Activated CD4-positive, alpha-beta T cell treated with anti-CD3 and anti-CD28 coated beads, Interleukin-2, amount 10 ng/mL, durations not matched to agents 7 days and 5 days (primary cell): ENCODE measurements around the gene OXSR1. TPM values are rescaled to one million over a fixed set of nuclear protein-coding genes. Genes with fewer than 3 reads are reported as not detected.

ENCODE experiments used
- CTCF ChIA-PET: fragments of 350-600 bp; sonication (Branson Sonifier 250); formaldehyde crosslinking; loops from one replicate; lab custom pipeline; 2021; ENCODE audit warnings: antibody characterized with exemption; lab: Charles Lee
- POLR2A ChIA-PET: fragments of 350-600 bp; sonication (Branson Sonifier 250); formaldehyde crosslinking; loops from one replicate; lab custom pipeline; 2021; ENCODE audit warnings: antibody characterized with exemption; lab: Charles Lee
- DNase-seq: peaks from one replicate; pipeline ENCODE4 v3.0.0-alpha.2; 2020
- H3K27ac Mint-ChIP-seq: one replicate; pipeline ENCODE4 v1.8.0; 2021; ENCODE audit warnings: mild to moderate bottlenecking, moderate library complexity, mixed read lengths
- H3K27me3 Mint-ChIP-seq: one replicate; pipeline ENCODE4 v1.8.0; 2021; ENCODE audit warnings: mixed read lengths
- H3K36me3 Mint-ChIP-seq: one replicate; pipeline ENCODE4 v1.8.0; 2021; ENCODE audit warnings: low read depth, mixed read lengths
- H3K4me1 Mint-ChIP-seq: one replicate; pipeline ENCODE4 v1.8.0; 2021; ENCODE audit warnings: mixed read lengths
- H3K4me3 Mint-ChIP-seq: one replicate; pipeline ENCODE4 v1.8.0; 2021; ENCODE audit warnings: mild to moderate bottlenecking, moderate library complexity, mixed read lengths
- H3K9me3 Mint-ChIP-seq: one replicate; pipeline ENCODE4 v1.8.0; 2021; ENCODE audit warnings: mixed read lengths
- total RNA-seq, 2 experiments: library from RNA; stranded (reverse); gene quantifications; one replicate each; pipeline ENCODE4 v1.2.3, GENCODE V29; 2021

OXSR1 gene
- total RNA-seq, 2 experiments from 2014 or later: 52.4 to 57.3 TPM

DNA sequence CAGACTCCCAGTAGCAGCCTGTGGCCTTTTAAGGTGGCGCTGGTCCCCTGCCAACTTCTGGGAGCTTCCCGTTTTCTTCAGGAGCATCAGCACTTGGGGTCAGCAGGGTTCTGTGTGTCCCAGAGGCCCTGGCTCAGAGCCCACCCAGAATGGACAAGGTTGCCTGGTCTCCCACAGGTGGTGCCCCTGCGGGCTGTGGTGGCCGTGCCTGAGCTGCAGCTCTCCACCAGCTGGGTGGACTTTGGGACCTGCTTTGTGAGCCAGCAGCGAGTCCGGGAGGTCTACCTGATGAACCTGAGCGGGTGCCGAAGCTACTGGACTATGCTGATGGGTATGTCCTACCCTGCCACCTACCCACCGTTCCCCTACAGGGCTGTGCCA lies 43.9 kb upstream of the OXSR1 start:
- DNase-seq: no peak
- no peak overlapping the region for H3K27ac Mint-ChIP-seq
- ChIA-PET CTCF (interaction anchor here (1.8 kb wide), 1 partner anchor 223 kb away, joined by 4 read pairs; no protein-coding TSS in a partner anchor), POLR2A (interaction anchor here (0.6 kb wide), 1 partner anchor 353 kb away, joined by 3 read pairs; no protein-coding TSS in a partner anchor)
- peaks cover 48% of the 10 kb centered on the region for H3K36me3 Mint-ChIP-seq
- H3K4me1 Mint-ChIP-seq: peaks cover 8% of the 10 kb centered on the region
- H3K27me3 Mint-ChIP-seq: no peaks in the 10 kb centered on the region
- H3K9me3 Mint-ChIP-seq: no peaks in the 10 kb centered on the region
- no peak overlapping the region for H3K4me3 Mint-ChIP-seq

DNA sequence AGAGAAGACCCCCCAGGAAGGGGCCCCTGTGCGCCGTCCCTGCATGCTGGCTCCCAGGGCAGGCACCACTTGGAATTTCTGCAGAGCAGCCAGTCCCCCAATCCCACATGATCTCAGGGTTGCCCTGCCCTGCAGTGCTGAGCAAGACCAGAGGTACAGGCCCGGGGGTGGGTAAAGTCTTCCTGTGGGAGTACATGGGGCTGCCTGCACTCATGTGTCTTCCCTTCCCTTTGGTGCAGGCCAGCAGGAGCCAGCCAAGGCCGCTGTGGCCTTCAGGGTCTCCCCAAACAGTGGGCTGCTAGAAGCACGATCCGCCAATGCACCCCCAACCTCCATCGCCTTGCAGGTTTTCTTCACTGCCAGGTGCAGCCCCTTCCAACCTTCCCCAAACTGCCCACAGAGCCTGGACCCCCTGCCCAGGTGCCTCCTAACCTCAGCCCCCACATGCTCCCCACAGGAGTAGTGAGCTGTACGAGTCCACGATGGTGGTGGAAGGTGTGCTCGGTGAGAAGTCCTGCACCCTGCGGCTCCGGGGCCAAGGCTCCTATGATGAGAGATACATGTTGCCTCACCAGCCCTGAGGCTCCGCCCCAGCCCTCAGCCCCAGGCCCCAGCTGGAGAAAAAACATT lies 43.4 kb upstream of the OXSR1 start:
- DNase-seq: no peak
- POLR2A ChIA-PET: interaction anchor here (0.6 kb wide), 1 partner anchor 354 kb away, joined by 3 read pairs; no protein-coding TSS in a partner anchor
- peaks cover 48% of the 10 kb centered on the region for H3K36me3 Mint-ChIP-seq
- H3K4me3 Mint-ChIP-seq: no peak overlapping the region
- peaks cover 8% of the 10 kb centered on the region for H3K4me1 Mint-ChIP-seq
- no peak overlapping the region for H3K27ac Mint-ChIP-seq
- H3K27me3 Mint-ChIP-seq: no peaks in the 10 kb centered on the region
- no peaks in the 10 kb centered on the region for H3K9me3 Mint-ChIP-seq
- CTCF ChIA-PET: no interaction called here

DNA sequence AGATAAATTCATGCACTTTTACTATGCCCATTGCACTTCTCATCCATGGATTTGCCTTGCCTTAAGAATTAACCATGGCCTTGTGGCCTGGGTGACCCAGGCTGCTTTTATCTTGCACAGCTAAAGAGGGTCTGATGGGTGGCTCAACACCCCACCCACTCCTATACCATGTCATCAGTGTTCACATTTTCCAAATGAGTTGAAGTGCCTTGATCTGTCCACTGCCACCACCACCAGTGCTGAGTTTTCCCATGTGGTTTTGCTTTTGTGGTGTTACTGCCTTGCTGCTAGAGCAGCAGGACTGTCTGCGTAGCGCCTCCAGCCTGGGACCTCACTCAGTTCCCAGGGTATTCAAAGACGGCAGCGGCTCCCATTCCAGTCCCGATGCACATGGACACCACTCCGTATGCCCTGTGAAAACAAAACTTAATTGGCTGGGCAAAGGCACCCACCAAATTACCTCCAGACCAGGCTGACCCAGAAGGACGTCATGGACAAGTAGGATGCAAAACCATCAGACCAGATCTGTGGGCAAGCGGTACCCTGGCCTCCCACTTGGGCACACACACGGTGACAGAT lies 42.5 kb upstream of the OXSR1 start:
- CTCF ChIA-PET: no interaction called here
- no peak for DNase-seq
- POLR2A ChIA-PET: no interaction called here
- peaks cover 8% of the 10 kb centered on the region for H3K4me1 Mint-ChIP-seq
- no peak overlapping the region for H3K27ac Mint-ChIP-seq
- peaks cover 54% of the 10 kb centered on the region for H3K36me3 Mint-ChIP-seq
- no peak overlapping the region for H3K4me3 Mint-ChIP-seq
- H3K9me3 Mint-ChIP-seq: no peaks in the 10 kb centered on the region
- no peaks in the 10 kb centered on the region for H3K27me3 Mint-ChIP-seq

DNA sequence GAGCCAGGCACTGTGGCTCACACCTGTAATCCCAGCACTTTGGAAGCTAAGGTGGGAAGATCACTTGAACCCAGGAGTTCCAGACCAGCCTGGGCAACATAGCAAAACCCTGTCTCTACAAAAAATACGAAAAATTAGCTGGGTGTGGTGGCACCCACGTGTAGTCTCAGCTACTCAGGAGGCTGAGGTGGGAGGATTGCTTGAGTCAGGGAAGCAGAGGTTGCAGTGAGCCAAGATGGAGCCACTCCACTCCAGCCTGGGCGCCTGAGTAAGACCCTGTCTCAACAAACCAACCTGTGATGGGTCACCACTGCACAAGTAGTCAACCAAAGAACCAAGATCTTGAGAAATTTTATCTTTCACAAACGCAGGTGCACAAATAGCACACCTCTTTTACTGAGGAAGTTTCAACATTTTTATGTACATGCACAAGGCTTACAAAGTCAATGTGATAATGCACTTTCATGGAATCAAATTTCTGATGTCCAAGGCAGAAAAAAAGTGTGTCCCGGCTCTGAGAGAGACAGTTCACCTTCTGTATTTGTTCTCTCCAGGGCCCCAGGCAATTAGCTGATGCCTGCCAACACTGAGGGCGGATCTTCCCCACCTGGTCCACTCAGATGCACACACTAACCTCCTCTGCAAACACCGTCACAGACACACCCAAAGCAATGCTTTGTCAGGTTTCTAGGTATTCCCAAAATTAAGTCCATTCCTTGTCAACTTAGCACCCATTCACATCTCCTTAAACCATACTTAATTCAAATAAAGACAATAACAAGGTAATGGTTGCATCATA lies 40.8 kb upstream of the OXSR1 start:
- H3K4me1 Mint-ChIP-seq: no peaks in the 10 kb centered on the region
- CTCF ChIA-PET: no interaction called here
- H3K36me3 Mint-ChIP-seq: peaks cover 58% of the 10 kb centered on the region
- DNase-seq: no peak
- no peaks in the 10 kb centered on the region for H3K27me3 Mint-ChIP-seq
- no peaks in the 10 kb centered on the region for H3K9me3 Mint-ChIP-seq
- H3K4me3 Mint-ChIP-seq: no peak overlapping the region
- H3K27ac Mint-ChIP-seq: no peak overlapping the region
- POLR2A ChIA-PET: no interaction called here

DNA sequence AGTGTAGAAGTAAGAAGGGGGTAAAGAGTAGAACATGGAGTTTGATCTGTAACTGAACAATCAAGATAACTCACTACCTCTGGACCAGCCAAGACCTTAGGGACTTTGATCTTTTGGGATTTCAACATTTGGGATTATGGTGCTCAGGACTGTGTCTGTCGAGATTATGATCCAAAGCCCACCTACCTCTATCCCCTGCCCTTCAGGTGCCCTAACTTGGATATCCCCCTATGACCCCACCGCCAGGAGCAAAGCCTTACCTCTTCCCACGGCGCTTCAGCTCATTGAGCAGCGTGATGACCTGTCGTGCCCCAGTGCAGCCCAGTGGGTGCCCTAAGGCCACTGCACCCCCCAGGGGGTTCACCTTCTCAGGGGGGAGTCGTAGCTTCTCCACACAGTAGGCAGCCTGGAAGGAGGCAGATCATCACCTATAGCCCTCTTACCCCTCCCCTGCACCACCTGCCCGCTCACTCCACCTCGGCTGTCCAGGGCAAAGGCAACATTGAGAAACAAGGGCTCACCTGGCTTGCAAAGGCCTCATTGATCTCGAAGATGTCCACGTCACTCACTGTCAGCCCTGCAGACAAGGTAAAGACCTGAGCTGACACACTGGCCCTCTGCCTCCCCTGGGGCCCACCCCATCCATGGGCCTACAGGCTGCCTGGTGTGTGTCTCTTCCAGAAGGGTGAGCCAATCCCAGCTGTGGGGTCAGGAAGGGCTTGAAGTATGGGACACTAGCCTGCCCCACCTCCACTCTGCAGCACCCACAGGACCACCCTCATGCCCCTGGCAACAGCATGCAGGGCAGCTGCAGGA lies 39.8 kb upstream of the OXSR1 start:
- ChIA-PET POLR2A (no interaction called here), CTCF (interaction anchor here (0.7 to 1.3 kb wide), 2 partner anchors 8 to 221 kb away, joined by 3 read pairs; partner anchors contain the start of gene XYLB)
- no peak for DNase-seq
- Mint-ChIP-seq H3K36me3 (peaks cover 61% of the 10 kb centered on the region), H3K27me3 (no peaks in the 10 kb centered on the region), H3K27ac (no peak overlapping the region), H3K9me3 (no peaks in the 10 kb centered on the region), H3K4me1 (peaks cover 2% of the 10 kb centered on the region), H3K4me3 (no peak overlapping the region)

DNA sequence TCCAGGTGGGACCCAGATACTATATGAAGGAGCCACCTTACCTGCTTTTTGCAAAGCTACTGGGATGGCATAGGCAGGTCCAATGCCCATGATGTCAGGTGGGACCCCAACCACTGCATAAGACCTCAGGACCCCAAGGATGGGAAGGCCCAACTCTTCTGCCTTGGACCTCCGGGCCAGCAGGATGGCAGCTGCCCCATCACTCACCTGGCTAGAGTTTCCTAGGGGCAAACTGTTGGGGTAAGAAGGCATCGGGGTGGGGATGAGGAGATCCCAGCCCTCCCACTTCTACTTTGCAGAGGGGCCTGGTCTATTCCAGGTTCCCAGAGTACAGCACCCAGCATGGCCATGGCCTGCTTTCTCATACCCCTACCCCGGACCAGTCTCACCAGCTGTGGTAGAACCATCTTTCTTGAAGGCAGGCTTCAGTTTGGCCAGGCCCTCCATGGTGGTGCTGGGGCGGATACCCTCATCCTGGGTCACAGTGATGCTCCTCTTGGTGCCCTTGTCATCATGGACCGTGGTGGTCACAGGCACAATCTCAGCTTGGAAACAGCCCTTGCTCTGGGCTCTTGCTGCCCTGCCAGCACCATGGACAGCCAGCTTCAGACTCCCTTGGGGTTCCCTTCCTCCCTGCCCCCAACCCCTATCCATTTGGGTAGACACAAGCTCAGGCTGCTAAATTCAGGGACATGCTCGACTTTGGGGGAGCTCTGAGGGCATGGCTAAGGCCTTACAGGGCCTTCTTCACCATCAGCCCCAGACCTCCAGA lies 39.0 kb upstream of the OXSR1 start:
- no peak for DNase-seq
- H3K4me1 Mint-ChIP-seq: peaks cover 2% of the 10 kb centered on the region
- peaks cover 60% of the 10 kb centered on the region for H3K36me3 Mint-ChIP-seq
- ChIA-PET POLR2A (no interaction called here), CTCF (interaction anchor here (0.7 to 1.3 kb wide), 2 partner anchors 9 to 220 kb away, joined by 3 read pairs; partner anchors contain the start of gene XYLB)
- H3K4me3 Mint-ChIP-seq: no peak overlapping the region
- H3K27me3 Mint-ChIP-seq: no peaks in the 10 kb centered on the region
- H3K9me3 Mint-ChIP-seq: no peaks in the 10 kb centered on the region
- no peak overlapping the region for H3K27ac Mint-ChIP-seq

DNA sequence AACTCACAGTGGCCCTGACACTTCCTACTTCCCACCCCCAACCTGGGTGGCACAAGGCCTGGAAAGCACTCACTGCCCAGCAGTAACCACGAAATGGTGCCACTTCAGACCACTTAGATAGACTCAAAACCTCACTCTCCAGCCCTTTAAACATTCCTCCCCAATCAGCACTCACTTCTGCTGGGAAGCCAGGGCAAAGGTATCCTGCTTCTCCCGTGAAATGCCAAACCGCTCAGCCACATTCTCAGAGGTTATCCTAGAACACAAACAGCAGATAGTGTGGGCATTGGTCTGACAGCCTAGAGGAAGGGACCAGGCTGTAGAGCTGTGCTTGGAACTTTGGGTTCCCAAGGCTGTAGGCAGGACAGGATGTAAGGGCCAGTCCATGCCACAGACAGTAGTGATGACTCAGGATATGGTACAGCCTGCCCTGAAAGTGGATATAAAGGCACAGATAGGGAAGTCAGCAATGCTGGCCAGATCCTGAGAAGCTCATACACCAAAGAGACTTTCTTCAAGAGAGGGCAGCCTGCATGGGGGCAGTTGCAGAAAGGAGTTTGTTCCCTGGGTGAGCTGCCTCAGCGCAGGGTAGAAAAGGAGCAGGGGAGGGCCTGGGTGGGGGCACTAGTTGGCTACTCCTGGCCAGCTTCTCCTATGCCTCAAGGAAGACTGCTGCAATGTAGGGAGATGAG lies 37.6 kb upstream of the OXSR1 start:
- Mint-ChIP-seq H3K36me3 (peaks cover 59% of the 10 kb centered on the region), H3K27me3 (no peaks in the 10 kb centered on the region), H3K9me3 (no peaks in the 10 kb centered on the region), H3K4me3 (no peak overlapping the region), H3K27ac (no peak overlapping the region), H3K4me1 (peaks cover 6% of the 10 kb centered on the region)
- no peak for DNase-seq
- POLR2A ChIA-PET: no interaction called here
- CTCF ChIA-PET: interaction anchor here (0.9 to 1.5 kb wide), 3 partner anchors 9 to 11 kb away, joined by 3 to 7 read pairs (median 4); partner anchors contain the start of gene ACAA1

DNA sequence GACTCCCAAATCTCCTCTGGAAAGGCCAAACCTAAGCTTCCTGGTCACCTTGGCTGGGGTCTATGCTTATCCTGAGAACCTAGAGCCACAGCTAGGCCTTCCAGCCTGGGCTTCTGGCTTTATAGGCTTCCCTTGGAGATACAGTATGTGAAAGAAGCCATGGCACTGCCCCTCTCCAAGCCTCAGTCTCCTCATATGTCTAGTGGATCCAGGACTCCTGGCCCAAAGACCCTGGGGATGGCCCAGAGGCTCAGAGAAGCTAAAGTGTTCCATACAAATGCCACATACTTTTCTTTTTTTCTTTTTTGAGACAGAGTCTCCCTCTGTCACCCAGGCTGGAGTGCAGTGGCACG lies 37.1 kb upstream of the OXSR1 start:
- no peak overlapping the region for H3K4me3 Mint-ChIP-seq
- H3K27me3 Mint-ChIP-seq: no peaks in the 10 kb centered on the region
- peaks cover 10% of the 10 kb centered on the region for H3K4me1 Mint-ChIP-seq
- ChIA-PET CTCF (interaction anchor here (0.9 to 1.5 kb wide), 3 partner anchors 9 to 11 kb away, joined by 3 to 7 read pairs (median 4); partner anchors contain the start of gene ACAA1), POLR2A (no interaction called here)
- H3K9me3 Mint-ChIP-seq: no peaks in the 10 kb centered on the region
- no peak for DNase-seq
- no peak overlapping the region for H3K27ac Mint-ChIP-seq
- H3K36me3 Mint-ChIP-seq: peaks cover 57% of the 10 kb centered on the region

DNA sequence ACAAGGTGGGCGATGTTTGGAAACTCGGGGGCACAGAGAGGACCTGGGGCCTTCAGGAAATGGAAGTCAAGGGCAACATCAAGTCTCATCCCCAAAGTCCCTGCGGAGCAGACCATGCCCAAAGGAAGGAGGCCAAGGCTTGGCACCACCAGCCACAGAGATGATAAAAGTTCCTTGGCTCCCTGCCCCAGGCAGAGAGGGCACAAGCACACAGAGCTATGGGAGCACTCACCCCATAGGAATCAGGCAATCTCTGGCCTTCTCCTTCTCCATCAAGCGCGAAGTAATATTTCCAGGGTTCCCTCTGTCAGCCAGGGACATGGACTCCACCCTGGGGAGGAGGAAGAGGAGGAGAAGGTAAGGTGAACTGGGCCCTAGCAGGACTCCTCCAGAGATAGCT lies 36.3 kb upstream of the OXSR1 start:
- Mint-ChIP-seq H3K4me3 (no peak overlapping the region), H3K36me3 (peaks cover 62% of the 10 kb centered on the region), H3K9me3 (no peaks in the 10 kb centered on the region), H3K27me3 (no peaks in the 10 kb centered on the region), H3K4me1 (peaks cover 17% of the 10 kb centered on the region), H3K27ac (no peak overlapping the region)
- no peak for DNase-seq
- ChIA-PET CTCF (interaction anchor here (0.6 to 1.5 kb wide), 3 partner anchors 8 to 23 kb away, joined by 3 to 7 read pairs (median 3); partner anchors contain the start of gene ACAA1), POLR2A (no interaction called here)

DNA sequence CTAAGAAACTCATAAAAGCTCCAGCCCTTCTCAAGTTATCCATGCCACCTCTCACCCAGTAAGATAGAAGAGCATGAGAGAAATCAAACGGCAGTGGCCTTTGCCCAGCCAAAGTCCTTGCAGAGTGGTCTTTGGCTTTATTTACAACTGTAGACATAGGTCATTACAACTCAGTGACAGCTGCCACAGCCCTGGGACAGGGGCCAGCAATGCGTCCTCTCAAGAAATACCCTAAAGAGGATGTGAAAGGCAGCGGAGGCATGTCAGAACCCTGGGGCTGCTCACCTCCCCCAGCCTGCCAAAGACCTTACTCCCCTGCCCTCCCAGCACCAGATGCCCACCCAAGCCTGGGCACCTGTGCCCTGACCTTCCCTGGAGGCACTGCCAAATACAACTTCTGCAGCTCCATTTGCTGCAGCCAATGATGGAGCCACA lies 34.7 kb upstream of the OXSR1 start:
- H3K9me3 Mint-ChIP-seq: no peaks in the 10 kb centered on the region
- DNase-seq: no peak
- no peak overlapping the region for H3K27ac Mint-ChIP-seq
- H3K4me3 Mint-ChIP-seq: no peak overlapping the region
- POLR2A ChIA-PET: no interaction called here
- no peaks in the 10 kb centered on the region for H3K27me3 Mint-ChIP-seq
- H3K4me1 Mint-ChIP-seq: peaks cover 32% of the 10 kb centered on the region
- H3K36me3 Mint-ChIP-seq: peaks cover 62% of the 10 kb centered on the region
- CTCF ChIA-PET: no interaction called here

DNA sequence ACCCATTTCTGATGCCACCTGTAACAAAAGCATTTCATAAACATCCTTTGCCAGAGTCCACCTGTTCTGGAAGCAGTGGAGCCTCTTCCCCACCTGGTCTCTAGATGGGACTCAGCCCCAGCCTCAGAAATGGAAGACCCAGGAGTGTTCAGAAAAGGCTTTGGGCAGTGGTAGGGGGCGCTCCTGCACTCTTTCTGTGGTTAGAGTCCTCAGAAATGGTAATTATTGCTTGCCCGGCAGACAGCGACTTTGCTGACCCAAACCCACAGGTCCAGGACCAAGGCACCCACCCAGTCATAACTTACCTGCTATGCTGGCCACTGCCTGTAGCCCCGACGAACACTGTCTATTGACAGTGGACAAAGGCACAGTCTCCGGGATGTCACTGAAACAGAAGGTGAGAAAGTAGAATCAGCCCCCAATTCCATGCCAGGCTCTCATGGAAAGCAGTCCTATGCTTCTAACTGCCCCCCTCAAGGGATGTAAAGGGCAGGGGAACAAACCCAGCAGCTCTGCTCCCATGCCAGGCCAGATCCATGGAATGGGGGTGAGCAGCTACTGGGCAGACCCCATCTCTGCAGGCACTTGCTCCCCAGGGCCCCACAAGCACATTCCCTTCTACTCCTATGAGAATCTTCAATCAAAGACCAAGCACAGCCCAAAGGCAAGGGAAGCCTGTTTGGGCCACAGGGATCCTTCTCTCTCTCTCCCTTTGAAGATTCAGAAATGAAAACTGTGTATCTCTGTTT lies 33.5 kb upstream of the OXSR1 start:
- ChIA-PET POLR2A (no interaction called here), CTCF (interaction anchor here (0.6 to 1.1 kb wide), 4 partner anchors 10 to 145 kb away, joined by 3 to 4 read pairs (median 4); no protein-coding TSS in a partner anchor)
- Mint-ChIP-seq H3K27ac (no peak overlapping the region), H3K9me3 (no peaks in the 10 kb centered on the region), H3K36me3 (peaks cover 63% of the 10 kb centered on the region), H3K4me3 (no peak overlapping the region), H3K4me1 (peaks cover 37% of the 10 kb centered on the region), H3K27me3 (no peaks in the 10 kb centered on the region)
- no peak for DNase-seq
